H1 (cell line): ENCODE measurements around the gene QSER1. TPM values are rescaled to one million over a fixed set of nuclear protein-coding genes. Genes with fewer than 3 reads are reported as not detected.

ENCODE experiments used
- CTCF ChIA-PET: fragments of 300-600 bp; sonication (Branson Sonifier 250); formaldehyde crosslinking; loops from one replicate; lab custom pipeline; 2021; ENCODE audit not compliant: partially characterized antibody; lab: Charles Lee
- POLR2A ChIA-PET: fragments of 300-600 bp; sonication (Branson Sonifier 250); formaldehyde crosslinking; loops from one replicate; lab custom pipeline; 2021; ENCODE audit warnings: inconsistent platforms; ENCODE audit not compliant: partially characterized antibody; lab: Charles Lee
- DNase-seq, 2 experiments: peaks; one replicate each; pipeline versions ENCODE4 v3.0.0 to v3.0.0-alpha.2; 2010 to 2022; ENCODE audit warnings: low spot score in 2 of 2, low read depth in 1 of 2, mixed read lengths in 1 of 2
- FAIRE-seq: peaks from 2 replicates; lab custom pipeline; 2011; peaks lifted over from hg19 to GRCh38; lab: Jason Lieb, UNC
- H2AFZ ChIP-seq: 2 replicates; pipeline ENCODE4 v1.8.1; 2012; ENCODE audit warnings: low read length, inconsistent platforms
- H2AK5ac ChIP-seq: 2 replicates; pipeline ENCODE4 v1.6.1; 2013; ENCODE audit warnings: low read depth, low read length
- H2BK120ac ChIP-seq: replicated peaks from 2 replicates; pipeline ENCODE3; 2013; ENCODE audit warnings: low read depth, low read length, inconsistent platforms
- H2BK12ac ChIP-seq: 2 replicates; pipeline ENCODE4 v1.6.1; 2013; ENCODE audit warnings: low read depth, low read length
- H2BK15ac ChIP-seq: 2 replicates; pipeline ENCODE4 v1.6.1; 2013; ENCODE audit warnings: low read length
- H2BK20ac ChIP-seq: 2 replicates; pipeline ENCODE4 v1.6.1; 2013; ENCODE audit warnings: low read length
- H2BK5ac ChIP-seq: 2 replicates; pipeline ENCODE4 v1.6.1; 2013; ENCODE audit warnings: low read depth, low read length
- H3K14ac ChIP-seq: 2 replicates; pipeline ENCODE4 v1.6.1; 2013; ENCODE audit warnings: inconsistent platforms; ENCODE audit not compliant: insufficient read length
- H3K18ac ChIP-seq: 2 replicates; pipeline ENCODE4 v1.6.1; 2013; ENCODE audit warnings: low read length; ENCODE audit errors: extremely low read depth
- H3K23ac ChIP-seq: 2 replicates; pipeline ENCODE4 v1.6.1; 2013; ENCODE audit warnings: inconsistent platforms; ENCODE audit not compliant: insufficient read length
- H3K23me2 ChIP-seq: 2 replicates; pipeline ENCODE4 v1.6.1; 2013; ENCODE audit warnings: low read depth, low read length
- H3K27ac ChIP-seq: 2 replicates; pipeline ENCODE4 v1.6.1; 2011; ENCODE audit warnings: low read depth, low read length, inconsistent platforms
- H3K27me3 ChIP-seq, 4 experiments: replicated peaks in 1 of 4; 1 replicate in 1 of 4; 2 replicates in 3 of 4; pipeline versions ENCODE4 v1.6.1 to v1.8.1; 2011 to 2013; ENCODE audit warnings: low read length in 3 of 4, mild to moderate bottlenecking in 3 of 4, inconsistent platforms in 2 of 4, mixed read lengths in 2 of 4, moderate library complexity in 1 of 4; ENCODE audit not compliant: control insufficient read depth in 3 of 4, insufficient read depth in 3 of 4; ENCODE audit errors: extremely low read depth in 1 of 4
- H3K36me3 ChIP-seq, 4 experiments: 2 replicates each; pipeline versions ENCODE4 v1.6.1 to v1.8.1; 2011 to 2013; ENCODE audit warnings: mild to moderate bottlenecking in 4 of 4, low read length in 3 of 4, moderate library complexity in 2 of 4, control low read depth in 1 of 4, inconsistent platforms in 1 of 4; ENCODE audit not compliant: insufficient read depth in 4 of 4, control insufficient read depth in 2 of 4
- H3K4ac ChIP-seq: replicated peaks from 2 replicates; pipeline ENCODE3; 2013; ENCODE audit warnings: low read length, low read depth, mixed read lengths, inconsistent platforms; ENCODE audit not compliant: insufficient read length
- H3K4me1 ChIP-seq, 4 experiments: replicated peaks in 1 of 4; 1 replicate in 1 of 4; 2 replicates in 3 of 4; pipeline versions ENCODE4 v1.6.1 to v1.8.1; 2011 to 2013; ENCODE audit warnings: low read length in 3 of 4, inconsistent platforms in 2 of 4, mixed read lengths in 1 of 4; ENCODE audit not compliant: insufficient read depth in 4 of 4, control insufficient read depth in 3 of 4
- H3K4me2 ChIP-seq, 2 experiments: 2 replicates each; pipeline versions ENCODE4 v1.6.1 to v1.8.1; 2011 to 2013; ENCODE audit warnings: low read depth in 2 of 2, low read length in 2 of 2, control low read depth in 1 of 2, inconsistent platforms in 1 of 2, mild to moderate bottlenecking in 1 of 2; ENCODE audit not compliant: insufficient read depth in 1 of 2
- H3K4me3 ChIP-seq, 4 experiments: fragments of 200-600, 300-600 bp in 1 of 4; sonication (generic), shearing (Covaris generic), sonication (Bioruptor Twin) in 1 of 4; 2 replicates each; pipeline versions ENCODE4 v1.5.1 to v1.8.1; 2011 to 2016; ENCODE audit warnings: low read length in 4 of 4, low read depth in 3 of 4, control low read depth in 2 of 4, inconsistent platforms in 2 of 4, mild to moderate bottlenecking in 2 of 4, mixed read lengths in 1 of 4, moderate library complexity in 1 of 4; ENCODE audit not compliant: insufficient read depth in 2 of 4; ENCODE audit errors: extremely low read depth in 1 of 4
- H3K56ac ChIP-seq: replicated peaks from 2 replicates; pipeline ENCODE3; 2013; ENCODE audit warnings: low read depth, mild to moderate bottlenecking, mixed read lengths, low read length, inconsistent platforms; ENCODE audit not compliant: insufficient read length
- H3K79me1 ChIP-seq: 2 replicates; pipeline ENCODE4 v1.6.1; 2013; ENCODE audit warnings: low read depth, low read length, control low read depth
- H3K79me2 ChIP-seq, 2 experiments: 2 replicates each; pipeline versions ENCODE4 v1.6.1 to v1.8.1; 2012 to 2013; ENCODE audit warnings: low read length in 2 of 2, mild to moderate bottlenecking in 2 of 2, inconsistent platforms in 1 of 2; ENCODE audit not compliant: insufficient read depth in 2 of 2, control insufficient read depth in 1 of 2
- H3K9ac ChIP-seq, 4 experiments: replicated peaks in 1 of 4; 1 replicate in 1 of 4; 2 replicates in 3 of 4; pipeline versions ENCODE4 v1.6.1 to v1.8.1; 2011 to 2013; ENCODE audit warnings: low read depth in 3 of 4, low read length in 3 of 4, control low read depth in 2 of 4, mild to moderate bottlenecking in 2 of 4, moderate library complexity in 2 of 4, inconsistent platforms in 1 of 4; ENCODE audit errors: extremely low read depth in 1 of 4
- H3K9me3 ChIP-seq, 2 experiments: 2 replicates each; pipeline versions ENCODE4 v1.6.1 to v1.8.1; 2012 to 2013; ENCODE audit warnings: mild to moderate bottlenecking in 2 of 2, moderate library complexity in 2 of 2, control low read depth in 1 of 2, inconsistent platforms in 1 of 2, low read depth in 1 of 2, low read length in 1 of 2, mixed read lengths in 1 of 2; ENCODE audit not compliant: insufficient read depth in 2 of 2
- H4K20me1 ChIP-seq, 2 experiments: replicated peaks in 1 of 2; 2 replicates each; pipeline versions ENCODE3 to v1.8.1; 2011 to 2013; ENCODE audit warnings: inconsistent platforms in 2 of 2, low read length in 2 of 2, mild to moderate bottlenecking in 1 of 2; ENCODE audit not compliant: insufficient read depth in 2 of 2, control insufficient read depth in 1 of 2
- H4K5ac ChIP-seq: 2 replicates; pipeline ENCODE4 v1.6.1; 2013; ENCODE audit warnings: low read length, low read depth, mixed read lengths, inconsistent platforms; ENCODE audit not compliant: insufficient read length
- H4K8ac ChIP-seq: 2 replicates; pipeline ENCODE4 v1.8.0; 2013; ENCODE audit warnings: mild to moderate bottlenecking, moderate library complexity, low read length, inconsistent platforms; ENCODE audit not compliant: insufficient read depth; ENCODE audit errors: extremely low read depth
- H4K91ac ChIP-seq: replicated peaks from 2 replicates; pipeline ENCODE3; 2013; ENCODE audit warnings: low read length, mixed read lengths, inconsistent platforms; ENCODE audit not compliant: insufficient read length
- EP300 ChIP-seq, 2 experiments: IDR thresholded peaks; 1 replicate in 1 of 2; 2 replicates in 1 of 2; pipeline ENCODE4 v1.6.1; 2011 to 2012; ENCODE audit warnings: low read depth in 2 of 2, low read length in 2 of 2, mild to moderate bottlenecking in 2 of 2, borderline replicate concordance in 1 of 2, inconsistent platforms in 1 of 2, moderate library complexity in 1 of 2
- POLR2A ChIP-seq, 2 experiments: IDR thresholded peaks; 1 replicate in 1 of 2; 2 replicates in 1 of 2; pipeline ENCODE4 v1.6.1; 2011; ENCODE audit warnings: low read depth in 2 of 2, low read length in 2 of 2, mild to moderate bottlenecking in 2 of 2; ENCODE audit errors: control extremely low read depth in 1 of 2
- RAD21 ChIP-seq, 2 experiments: IDR thresholded peaks in 1 of 2; conservative IDR thresholded peaks in 1 of 2; 2 replicates each; pipeline ENCODE4 v1.6.1; 2011; ENCODE audit warnings: low read depth in 2 of 2, low read length in 2 of 2, improper control_type of control experiment in 1 of 2, inconsistent platforms in 1 of 2, mild to moderate bottlenecking in 1 of 2, moderate library complexity in 1 of 2
- SIRT6 ChIP-seq: IDR thresholded peaks from one replicate; pipeline ENCODE4 v1.7.1; 2012; ENCODE audit warnings: low read length, inconsistent platforms
- WGBS, 2 experiments: shearing (Covaris generic) in 1 of 2; methylation state at CpG; one replicate each; pipeline versions ENCODE4 v1.1.6 to v1.1.7; 2013 to 2015; ENCODE audit warnings: low lambda C conversion rate in 2 of 2, mixed read lengths in 2 of 2, inconsistent platforms in 1 of 2, low coverage in 1 of 2, missing lambda C conversion rate in 1 of 2; ENCODE audit not compliant: insufficient replicate concordance in 2 of 2, insufficient coverage in 1 of 2, insufficient read length in 1 of 2; ENCODE audit errors: extremely low coverage in 1 of 2, missing lambda C conversion rate in 1 of 2; 5-methylcytosine and 5-hydroxymethylcytosine counted together
- polyA plus RNA-seq, 7 experiments: library from polyadenylated mRNA; depleted of rRNA in 3 of 7; stranded (reverse) in 5 of 7; unstranded in 2 of 7; fragments of >200 nt in 5 of 7; fragments of 200-250 nt in 2 of 7; gene quantifications; 1 replicate in 5 of 7; 2 replicates in 1 of 7; 4 replicates in 1 of 7; pipeline versions ENCODE4 v1.2.1 to v1.2.3, GENCODE V29; 2011 to 2013; ENCODE audit warnings: missing spikeins in 2 of 7, mixed read lengths in 2 of 7
- total RNA-seq: library from RNA; stranded (reverse); fragmentation: NEBNext Ultra II Directional; extraction: Animal tissue kit (Norgen Biotek cat#: 25700); gene quantifications from 2 replicates; pipeline ENCODE4 v1.2.1, GENCODE V29; 2021
- TF ChIP-seq, protein P1 (sequence below): IDR thresholded peaks from 2 replicates; pipeline ENCODE4 v1.6.1; 2012; ENCODE audit warnings: inconsistent platforms
- TF ChIP-seq, protein P2 (sequence below), 3 experiments: IDR thresholded peaks; 1 replicate in 2 of 3; 2 replicates in 1 of 3; pipeline versions ENCODE4 v1.5.1 to v1.6.1; 2011; ENCODE audit warnings: low read length in 3 of 3, mild to moderate bottlenecking in 3 of 3, inconsistent platforms in 2 of 3, low read depth in 1 of 3, moderate library complexity in 1 of 3; ENCODE audit not compliant: insufficient read depth in 1 of 3; ENCODE audit errors: control extremely low read depth in 1 of 3
- TF ChIP-seq, protein P3 (sequence below): IDR thresholded peaks from 2 replicates; pipeline ENCODE4 v1.6.1; 2012; ENCODE audit warnings: low read length, inconsistent platforms

The QSER1 gene
- total and polyA plus RNA-seq, 2 of the 8 experiments (the other 6 are each of a cell fraction or from before 2014, with no cell fraction given), result 29.3 to 117 TPM

- DNase-seq, result no peak
- 56% methylated on average over 1 of the region's 1 CpG; no CpG with 5 or more reads in 1 of the 2 experiments for WGBS, 2 experiments
- H2AK5ac ChIP-seq, result no peak overlapping the region
- TF ChIP-seq, protein P1, sequence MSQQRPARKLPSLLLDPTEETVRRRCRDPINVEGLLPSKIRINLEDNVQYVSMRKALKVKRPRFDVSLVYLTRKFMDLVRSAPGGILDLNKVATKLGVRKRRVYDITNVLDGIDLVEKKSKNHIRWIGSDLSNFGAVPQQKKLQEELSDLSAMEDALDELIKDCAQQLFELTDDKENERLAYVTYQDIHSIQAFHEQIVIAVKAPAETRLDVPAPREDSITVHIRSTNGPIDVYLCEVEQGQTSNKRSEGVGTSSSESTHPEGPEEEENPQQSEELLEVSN, result no peak
- TF ChIP-seq SIRT6, result no peak
- no peak for TF ChIP-seq EP300 (IDR thresholded peaks at IDR 0.05; ENCODE audit: borderline replicate concordance in 1 of 2, low read depth in 2 of 2, low read length in 2 of 2)
- peak; percentile 49 to 65 for TF ChIP-seq RAD21 (IDR thresholded peaks at IDR 0.05 in 1 of 2, conservative IDR thresholded peaks at IDR 0.05 in 1 of 2; ENCODE audit: low read depth in 2 of 2, low read length in 2 of 2)
- TF ChIP-seq, protein P2, sequence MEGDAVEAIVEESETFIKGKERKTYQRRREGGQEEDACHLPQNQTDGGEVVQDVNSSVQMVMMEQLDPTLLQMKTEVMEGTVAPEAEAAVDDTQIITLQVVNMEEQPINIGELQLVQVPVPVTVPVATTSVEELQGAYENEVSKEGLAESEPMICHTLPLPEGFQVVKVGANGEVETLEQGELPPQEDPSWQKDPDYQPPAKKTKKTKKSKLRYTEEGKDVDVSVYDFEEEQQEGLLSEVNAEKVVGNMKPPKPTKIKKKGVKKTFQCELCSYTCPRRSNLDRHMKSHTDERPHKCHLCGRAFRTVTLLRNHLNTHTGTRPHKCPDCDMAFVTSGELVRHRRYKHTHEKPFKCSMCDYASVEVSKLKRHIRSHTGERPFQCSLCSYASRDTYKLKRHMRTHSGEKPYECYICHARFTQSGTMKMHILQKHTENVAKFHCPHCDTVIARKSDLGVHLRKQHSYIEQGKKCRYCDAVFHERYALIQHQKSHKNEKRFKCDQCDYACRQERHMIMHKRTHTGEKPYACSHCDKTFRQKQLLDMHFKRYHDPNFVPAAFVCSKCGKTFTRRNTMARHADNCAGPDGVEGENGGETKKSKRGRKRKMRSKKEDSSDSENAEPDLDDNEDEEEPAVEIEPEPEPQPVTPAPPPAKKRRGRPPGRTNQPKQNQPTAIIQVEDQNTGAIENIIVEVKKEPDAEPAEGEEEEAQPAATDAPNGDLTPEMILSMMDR (IDR thresholded peaks at IDR 0.05; ENCODE audit: control extremely low read depth in 1 of 3, insufficient read depth in 1 of 3, low read depth in 1 of 3, low read length in 3 of 3), result peak in 2 of 3 experiments; percentile 33 to 56; a peak in 2 of 4 replicates
- no peak for TF ChIP-seq POLR2A (IDR thresholded peaks at IDR 0.05; ENCODE audit: control extremely low read depth in 1 of 2, low read depth in 2 of 2, low read length in 2 of 2)
- TF ChIP-seq, protein P3, sequence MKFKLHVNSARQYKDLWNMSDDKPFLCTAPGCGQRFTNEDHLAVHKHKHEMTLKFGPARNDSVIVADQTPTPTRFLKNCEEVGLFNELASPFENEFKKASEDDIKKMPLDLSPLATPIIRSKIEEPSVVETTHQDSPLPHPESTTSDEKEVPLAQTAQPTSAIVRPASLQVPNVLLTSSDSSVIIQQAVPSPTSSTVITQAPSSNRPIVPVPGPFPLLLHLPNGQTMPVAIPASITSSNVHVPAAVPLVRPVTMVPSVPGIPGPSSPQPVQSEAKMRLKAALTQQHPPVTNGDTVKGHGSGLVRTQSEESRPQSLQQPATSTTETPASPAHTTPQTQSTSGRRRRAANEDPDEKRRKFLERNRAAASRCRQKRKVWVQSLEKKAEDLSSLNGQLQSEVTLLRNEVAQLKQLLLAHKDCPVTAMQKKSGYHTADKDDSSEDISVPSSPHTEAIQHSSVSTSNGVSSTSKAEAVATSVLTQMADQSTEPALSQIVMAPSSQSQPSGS, result no peak
These were observed 68.0 kb downstream of the QSER1 start for GRCh38 chr11:32960553-32961164.

More at GRCh38 chr11:32960553-32961164, 68.0 kb downstream of the QSER1 start:
- Histone ChIP-seq H2BK15ac (no peak overlapping the region), H3K4me3 (no peak overlapping the region), H3K36me3 (peaks cover 21 to 88% (median 59%) of the 10 kb centered on the region in 4 experiments), H4K8ac (no peak overlapping the region), H3K9me3 (no peaks in the 10 kb centered on the region), H3K23ac (no peak overlapping the region), H3K23me2 (no peaks in the 10 kb centered on the region), H3K14ac (no peak overlapping the region), H3K27me3 (no peaks in the 10 kb centered on the region), H2BK5ac (no peak overlapping the region), H4K91ac (no peak overlapping the region), H3K9ac (no peak overlapping the region), H3K18ac (no peak overlapping the region), H2BK12ac (no peak overlapping the region), H3K4me2 (no peak overlapping the region), H3K4ac (no peak overlapping the region), H4K20me1 (peaks cover 0 to 2% of the 10 kb centered on the region in 2 experiments), H3K56ac (no peak overlapping the region), H3K27ac (no peak overlapping the region), H3K79me1 (no peaks in the 10 kb centered on the region), H2BK120ac (no peak overlapping the region), H2BK20ac (no peak overlapping the region), H4K5ac (no peak overlapping the region), H3K79me2 (peaks cover 0 to 18% of the 10 kb centered on the region in 2 experiments; a peak in 2 of 4 replicates), H2AFZ (no peak overlapping the region), H3K4me1 (no peaks in the 10 kb centered on the region)
- ChIA-PET CTCF (interaction anchor here (0.7 to 2.7 kb wide), 13 partner anchors 8 to 314 kb away, joined by 3 to 10 read pairs (median 4); no protein-coding TSS in a partner anchor), POLR2A (interaction anchor here (1.0 kb wide), 1 partner anchor 55 kb away, joined by 3 read pairs; no protein-coding TSS in a partner anchor)
- no peak for FAIRE-seq
